Naive thymus-derived CD4-positive, alpha-beta T cell (primary cell): ENCODE measurements around the gene SCNN1B. TPM values are rescaled to one million over a fixed set of nuclear protein-coding genes. Genes with fewer than 3 reads are reported as not detected.

Source experiments
- ATAC-seq: fragments of 150-1000 bp; cut with Tn5 transposase; 2 replicates; pipeline ENCODE4 v1.10.0; 2021; ENCODE audit warnings: mild to moderate bottlenecking, moderate library complexity
- CTCF ChIA-PET: fragments of 350-600 bp; sonication (Branson Sonifier 250); formaldehyde crosslinking; loops from one replicate; lab custom pipeline; 2021; ENCODE audit warnings: antibody characterized with exemption; lab: Charles Lee
- POLR2A ChIA-PET: fragments of 350-600 bp; sonication (Branson Sonifier 250); formaldehyde crosslinking; loops from one replicate; lab custom pipeline; 2021; ENCODE audit warnings: antibody characterized with exemption, inconsistent platforms; lab: Charles Lee
- DNase-seq, 9 donors: peaks; one replicate each; pipeline versions ENCODE4 v3.0.0 to v3.0.0-alpha.2; 2020 to 2022; ENCODE audit warnings: mixed read lengths in 1 of 9
- H3K27ac ChIP-seq: one replicate; pipeline ENCODE4 v1.7.0; 2013; ENCODE audit warnings: mild to moderate bottlenecking, low read depth, low read length, moderate library complexity
- H3K27me3 ChIP-seq, 2 donors: one replicate each; pipeline ENCODE4 v1.7.0; 2013; ENCODE audit warnings: low read length in 2 of 2, mild to moderate bottlenecking in 2 of 2, moderate library complexity in 2 of 2; ENCODE audit not compliant: control insufficient read depth in 2 of 2, insufficient read depth in 2 of 2
- H3K36me3 ChIP-seq, 3 experiments: 1 replicate in 2 of 3; 2 replicates in 1 of 3; pipeline ENCODE4 v1.7.0; 2013; ENCODE audit warnings: low read length in 3 of 3, mild to moderate bottlenecking in 3 of 3, moderate library complexity in 1 of 3; ENCODE audit not compliant: insufficient read depth in 3 of 3, control insufficient read depth in 2 of 3
- H3K4me1 ChIP-seq, 2 donors: one replicate each; pipeline ENCODE4 v1.7.0; 2013; ENCODE audit warnings: low read length in 2 of 2, mild to moderate bottlenecking in 2 of 2, moderate library complexity in 1 of 2; ENCODE audit not compliant: control insufficient read depth in 2 of 2, insufficient read depth in 2 of 2
- H3K4me3 ChIP-seq: 2 replicates; pipeline ENCODE4 v1.7.0; 2013; ENCODE audit warnings: mild to moderate bottlenecking, low read length
- H3K9me3 ChIP-seq, 3 experiments: 1 replicate in 2 of 3; 2 replicates in 1 of 3; pipeline ENCODE4 v1.7.0; 2013; ENCODE audit warnings: low read length in 3 of 3; ENCODE audit not compliant: control insufficient read depth in 2 of 3
- H3K27ac Mint-ChIP-seq, 9 donors: one replicate each; pipeline ENCODE4 v1.8.0; 2020 to 2022; ENCODE audit warnings: mixed read lengths in 9 of 9, mild to moderate bottlenecking in 8 of 9, moderate library complexity in 5 of 9, inconsistent platforms in 2 of 9
- H3K27me3 Mint-ChIP-seq, 5 donors: one replicate each; pipeline ENCODE4 v1.8.0; 2021 to 2022; ENCODE audit warnings: mixed read lengths in 5 of 5, mild to moderate bottlenecking in 1 of 5
- H3K36me3 Mint-ChIP-seq, 5 donors: one replicate each; pipeline ENCODE4 v1.8.0; 2020 to 2022; ENCODE audit warnings: mixed read lengths in 5 of 5, mild to moderate bottlenecking in 3 of 5, inconsistent platforms in 1 of 5
- H3K4me1 Mint-ChIP-seq, 7 donors: one replicate each; pipeline ENCODE4 v1.8.0; 2020 to 2022; ENCODE audit warnings: mixed read lengths in 7 of 7, mild to moderate bottlenecking in 3 of 7, inconsistent platforms in 1 of 7
- H3K4me3 Mint-ChIP-seq, 10 donors: one replicate each; pipeline ENCODE4 v1.8.0; 2020 to 2022; ENCODE audit warnings: mild to moderate bottlenecking in 10 of 10, mixed read lengths in 10 of 10, moderate library complexity in 6 of 10, inconsistent platforms in 2 of 10
- H3K9me3 Mint-ChIP-seq, 11 donors: one replicate each; pipeline ENCODE4 v1.8.0; 2020 to 2022; ENCODE audit warnings: mixed read lengths in 11 of 11, mild to moderate bottlenecking in 4 of 11, inconsistent platforms in 1 of 11, moderate library complexity in 1 of 11
- intact Hi-C, 2 donors: fragments of 100-400 bp; cut with micrococcal nuclease; formaldehyde crosslinking; loops; one replicate each; pipeline ENCODE4 v1.15.1; 2023
- polyA plus RNA-seq, 2 donors: library from polyadenylated mRNA; unstranded; fragments of 300-500 nt; fragmentation: Illumina TruSeq; gene quantifications; one replicate each; pipeline ENCODE4 v1.2.3, GENCODE V29; 2021
- total RNA-seq, 6 experiments: library from RNA in 5 of 6; stranded (reverse) in 5 of 6; gene quantifications; 1 replicate in 5 of 6; 2 replicates in 1 of 6; pipeline ENCODE4 v1.2.3 and lab custom pipeline; 2021 to 2026

Gene SCNN1B
- total and polyA plus RNA-seq, 7 experiments from 2014 or later, result not detected

GRCh38 chr16:23382279-23382678 is 80.2 kb downstream of the SCNN1B start:
- H3K4me3 ChIP-seq, result no peak overlapping the region
- H3K9me3 Mint-ChIP-seq, result no peaks in the 10 kb centered on the region
- H3K27me3 Mint-ChIP-seq, result peaks cover 0 to 6% (median 0%) of the 10 kb centered on the region in 5 donors
- ATAC-seq, result no peak
- H3K36me3 ChIP-seq, result no peaks in the 10 kb centered on the region
- no peaks in the 10 kb centered on the region for H3K36me3 Mint-ChIP-seq
- no peak for DNase-seq
- H3K27ac Mint-ChIP-seq, result no peak overlapping the region
- H3K4me1 ChIP-seq, result no peaks in the 10 kb centered on the region
- ChIA-PET CTCF (no interaction called here), POLR2A (no interaction called here)
- H3K27me3 ChIP-seq, result no peaks in the 10 kb centered on the region
- intact Hi-C loops, result no loop called here
- no peak overlapping the region for H3K4me3 Mint-ChIP-seq
- H3K4me1 Mint-ChIP-seq, result peaks cover 0 to 3% (median 0%) of the 10 kb centered on the region in 7 donors
- H3K9me3 ChIP-seq, result no peaks in the 10 kb centered on the region
- no peak overlapping the region for H3K27ac ChIP-seq

GRCh38 chr16:23383881-23384280 is 81.8 kb downstream of the SCNN1B start:
- no peaks in the 10 kb centered on the region for H3K4me1 ChIP-seq
- Mint-ChIP-seq H3K27me3 (peaks cover 0 to 3% (median 0%) of the 10 kb centered on the region in 5 donors), H3K4me3 (no peak overlapping the region), H3K9me3 (no peaks in the 10 kb centered on the region), H3K36me3 (peaks cover 0 to 7% (median 3%) of the 10 kb centered on the region in 5 donors), H3K4me1 (no peaks in the 10 kb centered on the region), H3K27ac (no peak overlapping the region)
- ATAC-seq, result no peak
- no peak overlapping the region for H3K27ac ChIP-seq
- peaks cover 0 to 4% (median 0%) of the 10 kb centered on the region in 3 experiments for H3K36me3 ChIP-seq
- no peak overlapping the region for H3K4me3 ChIP-seq
- no peaks in the 10 kb centered on the region for H3K27me3 ChIP-seq
- no peak for DNase-seq
- H3K9me3 ChIP-seq, result no peaks in the 10 kb centered on the region
- CTCF ChIA-PET, result no interaction called here
- intact Hi-C loops, result no loop called here
- POLR2A ChIA-PET, result no interaction called here

GRCh38 chr16:23384878-23385277 is 82.8 kb downstream of the SCNN1B start:
- intact Hi-C loops, result no loop called here
- no peak for DNase-seq
- CTCF ChIA-PET, result no interaction called here
- Histone ChIP-seq H3K27ac (no peak overlapping the region), H3K27me3 (no peaks in the 10 kb centered on the region), H3K4me3 (no peak overlapping the region), H3K9me3 (no peaks in the 10 kb centered on the region), H3K4me1 (no peaks in the 10 kb centered on the region), H3K36me3 (peaks cover 0 to 14% (median 0%) of the 10 kb centered on the region in 3 experiments)
- Mint-ChIP-seq H3K27me3 (no peaks in the 10 kb centered on the region), H3K9me3 (no peaks in the 10 kb centered on the region), H3K4me1 (no peaks in the 10 kb centered on the region), H3K4me3 (no peak overlapping the region), H3K36me3 (peaks cover 2 to 14% (median 9%) of the 10 kb centered on the region in 5 donors), H3K27ac (no peak overlapping the region)
- no peak for ATAC-seq
- POLR2A ChIA-PET, result no interaction called here

GRCh38 chr16:23385441-23385840 is 83.3 kb downstream of the SCNN1B start:
- DNase-seq (no peak), ATAC-seq (no peak)
- ChIA-PET CTCF (no interaction called here), POLR2A (no interaction called here)
- H3K9me3 ChIP-seq, result no peaks in the 10 kb centered on the region
- peaks cover 0 to 17% (median 0%) of the 10 kb centered on the region in 3 experiments for H3K36me3 ChIP-seq
- H3K27me3 Mint-ChIP-seq, result no peaks in the 10 kb centered on the region
- no peaks in the 10 kb centered on the region for H3K4me1 Mint-ChIP-seq
- intact Hi-C loops, result no loop called here
- H3K4me3 ChIP-seq, result no peak overlapping the region
- H3K4me1 ChIP-seq, result no peaks in the 10 kb centered on the region
- no peak overlapping the region for H3K27ac ChIP-seq
- H3K9me3 Mint-ChIP-seq, result no peaks in the 10 kb centered on the region
- peaks cover 2 to 16% (median 11%) of the 10 kb centered on the region in 5 donors for H3K36me3 Mint-ChIP-seq
- no peak overlapping the region for H3K27ac Mint-ChIP-seq
- no peaks in the 10 kb centered on the region for H3K27me3 ChIP-seq
- no peak overlapping the region for H3K4me3 Mint-ChIP-seq

GRCh38 chr16:23387666-23388065 is 85.6 kb downstream of the SCNN1B start:
- no peaks in the 10 kb centered on the region for H3K9me3 ChIP-seq
- H3K4me3 Mint-ChIP-seq, result no peak overlapping the region
- H3K27me3 Mint-ChIP-seq, result no peaks in the 10 kb centered on the region
- no peaks in the 10 kb centered on the region for H3K4me1 ChIP-seq
- no peaks in the 10 kb centered on the region for H3K27me3 ChIP-seq
- peaks cover 2 to 38% (median 12%) of the 10 kb centered on the region in 5 donors for H3K36me3 Mint-ChIP-seq
- no peak for ATAC-seq
- intact Hi-C loops, result no loop called here
- peak overlapping the region in 1 of 9 donors; percentile 26 for H3K27ac Mint-ChIP-seq
- ChIA-PET POLR2A (no interaction called here), CTCF (no interaction called here)
- DNase-seq, result no peak
- H3K4me3 ChIP-seq, result no peak overlapping the region
- H3K27ac ChIP-seq, result no peak overlapping the region
- peaks cover 0 to 39% (median 4%) of the 10 kb centered on the region in 3 experiments for H3K36me3 ChIP-seq
- H3K9me3 Mint-ChIP-seq, result no peaks in the 10 kb centered on the region
- no peaks in the 10 kb centered on the region for H3K4me1 Mint-ChIP-seq

- intact Hi-C loops, result no loop called here
- ChIA-PET POLR2A (no interaction called here), CTCF (no interaction called here)
- peaks cover 0 to 49% (median 4%) of the 10 kb centered on the region in 3 experiments for H3K36me3 ChIP-seq
- H3K4me1 ChIP-seq, result no peaks in the 10 kb centered on the region
- H3K9me3 Mint-ChIP-seq, result no peaks in the 10 kb centered on the region
- no peaks in the 10 kb centered on the region for H3K27me3 Mint-ChIP-seq
- DNase-seq, result no peak
- H3K36me3 Mint-ChIP-seq, result peaks cover 2 to 46% (median 12%) of the 10 kb centered on the region in 5 donors
- H3K27me3 ChIP-seq, result no peaks in the 10 kb centered on the region
- H3K9me3 ChIP-seq, result no peaks in the 10 kb centered on the region
- no peak overlapping the region for H3K27ac Mint-ChIP-seq
- no peak for ATAC-seq
- no peak overlapping the region for H3K4me3 ChIP-seq
- no peaks in the 10 kb centered on the region for H3K4me1 Mint-ChIP-seq
- H3K4me3 Mint-ChIP-seq, result no peak overlapping the region
- H3K27ac ChIP-seq, result no peak overlapping the region
These were observed 86.7 kb downstream of the SCNN1B start for GRCh38 chr16:23388786-23389185.

GRCh38 chr16:23389201-23389600 is 87.1 kb downstream of the SCNN1B start:
- peaks cover 0 to 49% (median 4%) of the 10 kb centered on the region in 3 experiments for H3K36me3 ChIP-seq
- H3K4me3 ChIP-seq, result no peak overlapping the region
- no peak overlapping the region for H3K27ac ChIP-seq
- H3K4me1 ChIP-seq, result no peaks in the 10 kb centered on the region
- H3K9me3 ChIP-seq, result no peaks in the 10 kb centered on the region
- ChIA-PET CTCF (no interaction called here), POLR2A (no interaction called here)
- Mint-ChIP-seq H3K4me1 (no peaks in the 10 kb centered on the region), H3K9me3 (no peaks in the 10 kb centered on the region), H3K27ac (no peak overlapping the region), H3K36me3 (peaks cover 2 to 48% (median 12%) of the 10 kb centered on the region in 5 donors), H3K27me3 (no peaks in the 10 kb centered on the region), H3K4me3 (no peak overlapping the region)
- intact Hi-C loops, result no loop called here
- H3K27me3 ChIP-seq, result no peaks in the 10 kb centered on the region
- no peak for ATAC-seq
- no peak for DNase-seq
